H7 (cell line): ENCODE results near the gene TBC1D9B. TPM values are rescaled to one million over a fixed set of nuclear protein-coding genes. Genes with fewer than 3 reads are reported as not detected.

ENCODE experiments used
- DNase-seq: peaks from one replicate; pipeline ENCODE4 v3.0.0; 2012
- H3K27me3 ChIP-seq: 2 replicates; pipeline ENCODE4 v1.6.0; 2011; ENCODE audit warnings: mild to moderate bottlenecking, low read length; ENCODE audit not compliant: control insufficient read depth, insufficient read depth
- H3K36me3 ChIP-seq: replicated peaks from 2 replicates; pipeline ENCODE4 v1.5.1; 2011; ENCODE audit warnings: low read length; ENCODE audit not compliant: control insufficient read depth, insufficient read depth
- H3K4me3 ChIP-seq: 2 replicates; pipeline ENCODE4 v1.5.1; 2011; ENCODE audit warnings: low read depth, mild to moderate bottlenecking, control low read depth, low read length, moderate library complexity; ENCODE audit not compliant: insufficient read depth
- total RNA-seq: library from RNA; depleted of rRNA; stranded (reverse); fragments of >200 nt; shearing (Covaris generic); gene quantifications from 2 replicates; pipeline ENCODE4 v1.2.3, GENCODE V29; 2014

Gene TBC1D9B
- total RNA-seq, 1 experiment from 2014 or later: 48.1 TPM

DNA sequence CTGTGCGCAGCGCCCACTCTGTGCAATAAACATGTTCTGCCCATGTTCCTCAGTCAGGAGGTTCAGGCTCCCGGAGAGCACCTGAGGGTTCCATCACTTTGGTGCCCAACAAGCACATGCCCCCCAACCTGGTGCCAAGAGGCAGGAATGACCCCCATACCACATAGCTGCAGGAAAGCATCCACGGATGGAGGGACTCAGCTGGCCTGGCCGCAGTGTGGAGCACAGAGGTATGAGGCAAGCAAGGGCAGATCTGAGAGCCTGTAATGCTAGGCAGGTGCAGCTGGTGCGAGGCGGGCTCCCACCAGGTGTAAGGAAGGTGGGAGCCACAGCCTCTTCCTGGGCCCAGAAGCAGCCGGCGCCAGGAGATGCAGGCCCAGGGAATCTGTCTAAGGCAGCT, 44.8 kb downstream of the TBC1D9B start:
- Histone ChIP-seq H3K36me3 (peaks cover 22% of the 10 kb centered on the region), H3K27me3 (no peaks in the 10 kb centered on the region), H3K4me3 (no peak overlapping the region)
- no peak for DNase-seq

DNA sequence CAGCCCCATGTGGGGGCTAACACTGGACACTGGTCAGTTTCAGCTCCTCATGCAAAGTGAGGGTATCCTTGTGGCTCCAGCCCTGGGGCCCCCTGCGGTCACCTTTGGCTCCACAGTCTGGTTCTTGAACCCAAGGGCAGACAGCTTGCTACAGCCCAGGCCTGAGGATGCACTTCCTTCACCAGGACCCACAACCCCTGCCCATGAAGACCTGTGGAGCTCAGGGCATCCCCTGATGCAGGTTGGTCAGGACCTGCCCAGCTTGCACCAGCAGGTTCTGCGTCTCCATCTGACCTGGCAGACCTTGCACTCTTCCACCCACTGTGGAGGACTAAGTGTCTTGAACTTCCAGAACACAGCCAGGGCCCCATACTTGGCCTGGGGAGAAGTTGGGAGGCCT, 45.4 kb downstream of the TBC1D9B start:
- Histone ChIP-seq H3K27me3 (no peaks in the 10 kb centered on the region), H3K4me3 (no peak overlapping the region), H3K36me3 (peaks cover 22% of the 10 kb centered on the region)
- DNase-seq: no peak

DNA sequence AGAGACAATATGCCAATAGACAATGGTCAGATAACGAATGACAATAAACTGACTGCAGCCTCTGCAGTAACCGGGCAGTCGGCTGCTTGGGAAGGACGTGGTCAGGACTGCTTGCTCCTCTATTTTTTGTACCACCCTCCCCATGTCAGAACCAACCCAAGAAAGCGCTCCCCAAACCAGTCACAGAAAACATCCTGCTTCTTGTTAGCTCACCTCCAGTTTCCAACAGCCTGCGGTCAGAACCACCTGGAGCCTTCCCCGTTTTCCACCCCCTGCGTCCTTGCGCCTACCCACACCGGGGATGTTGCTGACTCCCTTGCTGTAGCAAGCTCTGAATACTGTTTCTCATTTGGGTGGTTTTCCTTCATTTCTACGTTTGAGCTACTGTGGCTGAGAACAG, 47.4 kb downstream of the TBC1D9B start:
- Histone ChIP-seq H3K27me3 (no peaks in the 10 kb centered on the region), H3K36me3 (peaks cover 17% of the 10 kb centered on the region), H3K4me3 (no peak overlapping the region)
- peak; percentile 64 for DNase-seq

DNA sequence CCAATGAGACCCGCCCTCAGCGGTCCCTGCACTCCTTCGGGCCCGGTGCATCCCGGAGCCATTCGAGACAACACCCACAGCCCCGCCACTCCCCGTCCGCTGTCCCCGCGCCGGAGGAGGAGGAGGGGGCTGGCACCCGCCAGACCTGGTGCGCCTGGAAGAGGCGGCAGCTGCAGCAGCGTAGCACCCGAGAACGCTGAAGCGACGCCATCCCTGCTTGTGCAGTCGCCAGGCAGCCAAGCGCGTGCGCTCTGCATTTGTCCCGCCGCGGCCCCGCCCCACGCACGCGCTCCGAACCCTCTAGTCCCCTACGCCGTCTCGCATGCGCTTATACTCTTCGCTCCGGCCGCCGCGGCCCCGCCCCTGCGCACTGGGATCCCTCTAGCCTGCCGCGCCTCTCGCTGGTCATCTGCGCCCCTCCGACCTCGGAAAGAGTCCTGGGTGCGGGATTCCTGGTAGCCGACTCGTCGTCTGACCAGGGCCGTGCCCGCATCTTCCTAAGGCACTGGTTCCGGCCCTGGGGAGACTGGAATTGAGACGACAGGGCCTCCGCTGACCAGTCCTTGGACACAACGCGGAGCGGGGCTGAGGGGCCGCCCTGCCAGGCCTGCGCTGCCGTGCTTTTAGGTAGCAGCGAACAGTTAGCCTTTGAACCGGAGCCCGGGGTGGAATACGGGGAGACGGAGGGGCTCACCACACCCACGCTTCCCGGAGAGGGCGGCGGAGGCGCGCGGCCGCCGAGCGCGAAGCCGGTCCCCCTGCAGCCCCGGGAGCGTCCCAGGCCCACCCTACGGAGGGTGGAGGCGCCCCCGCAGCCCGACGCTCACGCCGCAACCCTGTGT, 48.9 kb downstream of the TBC1D9B start, which contains the start of gene MRNIP:
TSS of gene MRNIP (minus strand) at position 232 of the 842 bp plus-strand sequence. CDS start at position 211, 21 bp downstream.
- peak within 1 kb of the TSS; percentile 85 for H3K4me3 ChIP-seq
- peaks cover 9% of the 10 kb centered on the region for H3K36me3 ChIP-seq
- H3K27me3 ChIP-seq: no peaks in the 10 kb centered on the region
- peak; percentile 98 for DNase-seq

- H3K36me3 ChIP-seq: peaks cover 7% of the 10 kb centered on the region
- DNase-seq: peak; percentile 86
- H3K27me3 ChIP-seq: no peaks in the 10 kb centered on the region
- H3K4me3 ChIP-seq: peak overlapping the region; percentile 85
Measured at GRCh38 chr5:179858241-179858585, 49.5 kb downstream of the TBC1D9B start.

GRCh38 chr5:179854356-179854755, 53.3 kb downstream of the TBC1D9B start:
- Histone ChIP-seq H3K36me3 (peaks cover 23% of the 10 kb centered on the region), H3K4me3 (no peak overlapping the region), H3K27me3 (no peaks in the 10 kb centered on the region)
- DNase-seq: no peak

- H3K36me3 ChIP-seq: peaks cover 24% of the 10 kb centered on the region
- no peaks in the 10 kb centered on the region for H3K27me3 ChIP-seq
- no peak overlapping the region for H3K4me3 ChIP-seq
- DNase-seq: no peak
Measured at GRCh38 chr5:179852993-179853547, 54.6 kb downstream of the TBC1D9B start.

DNA sequence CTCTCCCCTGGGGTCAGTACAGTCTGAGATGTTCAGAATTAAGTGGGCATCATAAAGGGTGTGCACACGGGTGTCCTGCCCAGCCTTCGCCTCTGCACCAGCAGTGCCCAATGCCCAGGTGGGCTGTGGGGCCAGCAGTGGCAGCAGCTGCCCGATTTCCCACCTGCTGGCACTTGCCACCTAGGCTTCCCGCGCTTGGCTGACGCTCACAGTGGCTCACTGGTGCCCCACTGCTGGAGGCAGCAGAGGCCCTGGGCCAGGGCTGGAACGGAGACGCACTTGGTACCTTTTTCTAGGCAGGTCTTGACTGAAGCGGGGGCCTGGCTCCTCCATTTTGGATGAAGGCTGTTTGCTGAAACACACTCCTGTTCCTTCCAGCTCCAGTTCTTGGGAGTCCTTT, 66.1 kb downstream of the TBC1D9B start:
- peaks cover 26% of the 10 kb centered on the region for H3K36me3 ChIP-seq
- no peaks in the 10 kb centered on the region for H3K27me3 ChIP-seq
- H3K4me3 ChIP-seq: no peak overlapping the region
- DNase-seq: no peak

DNA sequence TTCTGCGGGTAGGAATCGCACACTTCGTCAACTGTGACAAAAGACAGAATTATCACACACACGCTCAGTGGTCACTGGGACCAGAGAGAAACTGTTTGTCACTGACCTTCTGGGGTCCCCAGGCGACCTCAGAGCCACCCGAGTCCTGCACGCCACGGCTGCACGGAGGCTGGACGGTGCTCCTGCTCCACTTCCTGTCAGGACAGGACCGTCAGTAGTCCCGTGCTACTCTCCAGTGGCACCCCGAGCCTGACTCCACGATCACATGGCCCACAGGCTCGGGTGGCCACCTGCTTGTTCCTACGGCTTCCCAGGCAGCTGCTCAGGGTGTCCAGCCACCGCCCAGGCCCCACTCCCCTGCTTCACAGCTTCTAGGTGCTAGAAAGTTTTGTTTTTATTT, 66.9 kb downstream of the TBC1D9B start:
- no peaks in the 10 kb centered on the region for H3K27me3 ChIP-seq
- no peak overlapping the region for H3K4me3 ChIP-seq
- peaks cover 31% of the 10 kb centered on the region for H3K36me3 ChIP-seq
- peak; percentile 35 for DNase-seq

- Histone ChIP-seq H3K36me3 (peaks cover 31% of the 10 kb centered on the region), H3K4me3 (no peak overlapping the region), H3K27me3 (no peaks in the 10 kb centered on the region)
- no peak for DNase-seq
Measured at GRCh38 chr5:179840321-179840720, 67.4 kb downstream of the TBC1D9B start.

DNA sequence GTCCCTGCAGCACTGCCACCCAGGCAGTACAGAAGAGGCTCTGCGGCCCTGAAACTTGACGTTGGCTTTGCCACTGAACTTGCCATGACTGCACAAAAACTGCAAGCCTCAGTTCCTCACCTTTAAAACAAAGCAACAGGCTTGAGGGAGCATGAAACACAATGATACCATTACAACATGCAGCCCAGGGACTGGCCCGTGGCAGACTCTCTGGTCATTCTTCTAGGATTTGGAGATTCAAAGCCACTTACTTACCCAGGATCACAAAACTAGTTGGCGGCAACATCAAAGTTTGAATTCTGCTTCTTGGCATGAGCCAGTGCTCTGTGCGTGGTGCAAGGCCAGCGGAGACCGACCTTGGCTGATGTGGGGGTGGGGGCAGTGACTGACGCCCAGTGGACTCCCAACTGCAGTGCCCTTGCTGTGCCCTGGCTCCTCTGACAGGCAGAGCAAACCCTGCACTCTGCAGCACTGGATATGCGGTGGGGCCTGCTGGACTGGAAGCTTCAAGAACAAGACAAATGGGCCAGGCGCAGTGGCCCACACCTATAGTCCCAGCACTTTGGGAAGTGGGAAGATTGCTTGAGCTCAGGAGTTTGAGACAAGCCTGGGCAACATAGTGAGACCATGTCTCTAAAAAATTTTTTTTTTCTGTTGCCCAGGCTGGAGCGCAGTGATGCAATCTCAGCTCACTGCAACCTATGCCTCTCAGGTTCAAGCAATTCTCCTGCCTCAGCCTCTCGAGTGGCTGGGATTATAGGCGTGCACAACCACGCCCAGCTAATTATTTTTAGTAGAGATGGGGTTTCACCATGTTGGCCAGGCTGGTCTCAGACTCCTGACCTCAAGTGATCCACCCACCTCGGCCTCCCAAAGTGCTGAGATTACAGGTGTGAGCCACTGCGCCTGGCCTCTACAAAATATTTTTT, 68.1 kb downstream of the TBC1D9B start:
- no peak overlapping the region for H3K4me3 ChIP-seq
- H3K27me3 ChIP-seq: no peaks in the 10 kb centered on the region
- H3K36me3 ChIP-seq: peaks cover 31% of the 10 kb centered on the region
- no peak for DNase-seq

GRCh38 chr5:179837076-179838011, 70.4 kb downstream of the TBC1D9B start:
- DNase-seq: no peak
- H3K36me3 ChIP-seq: peaks cover 46% of the 10 kb centered on the region
- no peak overlapping the region for H3K4me3 ChIP-seq

DNA sequence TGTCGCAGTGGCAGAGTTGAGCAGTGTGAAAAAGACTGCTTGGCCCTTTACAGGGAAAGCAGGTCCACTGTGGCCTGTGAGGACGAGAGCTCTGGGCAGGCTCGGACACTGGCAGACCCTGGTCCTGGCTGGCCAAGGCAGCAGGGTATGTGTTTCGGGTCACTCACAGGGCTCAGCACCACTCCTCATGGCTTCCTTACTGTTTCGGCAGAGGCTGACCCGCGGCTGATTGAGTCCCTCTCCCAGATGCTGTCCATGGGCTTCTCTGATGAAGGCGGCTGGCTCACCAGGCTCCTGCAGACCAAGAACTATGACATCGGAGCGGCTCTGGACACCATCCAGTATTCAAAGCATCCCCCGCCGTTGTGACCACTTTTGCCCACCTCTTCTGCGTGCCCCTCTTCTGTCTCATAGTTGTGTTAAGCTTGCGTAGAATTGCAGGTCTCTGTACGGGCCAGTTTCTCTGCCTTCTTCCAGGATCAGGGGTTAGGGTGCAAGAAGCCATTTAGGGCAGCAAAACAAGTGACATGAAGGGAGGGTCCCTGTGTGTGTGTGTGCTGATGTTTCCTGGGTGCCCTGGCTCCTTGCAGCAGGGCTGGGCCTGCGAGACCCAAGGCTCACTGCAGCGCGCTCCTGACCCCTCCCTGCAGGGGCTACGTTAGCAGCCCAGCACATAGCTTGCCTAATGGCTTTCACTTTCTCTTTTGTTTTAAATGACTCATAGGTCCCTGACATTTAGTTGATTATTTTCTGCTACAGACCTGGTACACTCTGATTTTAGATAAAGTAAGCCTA, 71.3 kb downstream of the TBC1D9B start:
- DNase-seq: peak; percentile 57
- Histone ChIP-seq H3K36me3 (peaks cover 50% of the 10 kb centered on the region), H3K4me3 (no peak overlapping the region), H3K27me3 (no peaks in the 10 kb centered on the region)

More at GRCh38 chr5:179837076-179838011, 70.4 kb downstream of the TBC1D9B start:
- no peaks in the 10 kb centered on the region for H3K27me3 ChIP-seq
